Right ventricle myocardium superior (tissue), 1 donor: ENCODE results near the gene LRCOL1. TPM values are rescaled to one million over a fixed set of nuclear protein-coding genes. Genes with fewer than 3 reads are reported as not detected.

Experiments
- ATAC-seq: fragments of 200-7000 bp; cut with Tn5 transposase; one replicate; pipeline ENCODE4 v1.9.1; 2020; ENCODE audit warnings: mild to moderate bottlenecking; ENCODE audit not compliant: poor library complexity
- DNase-seq: peaks from one replicate; pipeline ENCODE4 v3.0.0-alpha.2; 2020
- intact Hi-C: fragments of 100-400 bp; cut with DNase I; formaldehyde crosslinking; loops from one replicate; pipeline ENCODE4 v1.11.2; 2022
- total RNA-seq: library from RNA; stranded (reverse); fragmentation: NEBNext Ultra II Directional; extraction: Animal tissue kit (Norgen Biotek cat#: 25700); gene quantifications from one replicate; pipeline ENCODE4 v1.2.1, GENCODE V29; 2021
- donor health status: DM: no; HTN: yes; CAD: no; lungs with severe emphysema.

The LRCOL1 gene
- total RNA-seq, 1 donor from 2014 or later, result not detected

GRCh38 chr12:132639956-132640520 lies 29.7 kb upstream of the LRCOL1 start:
- no peak for DNase-seq
- no peak for ATAC-seq
- intact Hi-C loops, result loop anchor here (10.0 kb wide), 1 partner anchor 485 kb away; no protein-coding TSS in a partner anchor

DNA sequence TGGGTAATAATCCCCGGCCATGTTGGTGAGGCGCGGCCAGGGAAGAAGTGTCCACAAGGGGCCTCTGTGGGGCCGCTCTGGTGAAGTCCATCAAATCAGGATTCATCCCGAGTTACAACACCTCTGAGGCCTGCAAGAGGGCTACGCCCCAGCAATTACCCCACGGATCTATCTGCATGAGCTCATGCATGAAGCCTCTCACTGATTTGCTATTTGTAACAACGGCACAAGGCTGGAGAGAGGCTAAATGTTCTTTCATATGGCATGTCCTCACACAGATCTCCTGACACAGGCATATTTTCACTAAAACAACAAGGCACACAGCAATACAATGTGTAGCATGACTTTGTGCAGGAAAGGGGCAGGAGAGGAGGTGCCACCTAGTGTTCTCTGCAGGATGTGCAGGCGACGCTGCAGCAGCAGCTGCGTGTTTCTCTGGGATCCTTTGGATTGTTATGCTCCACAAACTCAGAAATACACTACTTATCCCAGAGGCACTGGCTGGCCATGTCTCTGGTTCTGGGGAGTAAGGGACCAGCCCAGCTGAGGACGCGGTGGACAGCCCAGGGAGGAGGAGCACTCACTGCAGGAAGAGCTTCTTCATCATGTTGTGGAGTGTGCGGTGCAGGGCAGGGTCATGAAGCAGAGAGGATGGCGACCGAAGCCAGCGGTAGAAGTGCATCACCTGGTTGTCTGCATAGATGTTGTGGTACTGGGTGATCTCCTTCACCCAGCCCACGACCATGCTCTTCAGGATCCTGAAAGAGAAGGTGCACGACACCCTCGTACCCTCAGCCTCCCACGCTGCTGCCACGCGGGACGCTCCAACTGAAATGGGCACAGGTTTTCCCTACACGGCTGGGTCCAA lies 28.4 kb upstream of the LRCOL1 start:
- peak; percentile 62 for ATAC-seq
- DNase-seq, result no peak
- intact Hi-C loops, result no loop called here

- no peak for DNase-seq
- intact Hi-C loops, result no loop called here
- no peak for ATAC-seq
Measured at GRCh38 chr12:132637811-132638210, 27.4 kb upstream of the LRCOL1 start.

GRCh38 chr12:132635076-132635955 lies 24.9 kb upstream of the LRCOL1 start:
- ATAC-seq (no peak), DNase-seq (no peak)

GRCh38 chr12:132634411-132634990 lies 24.1 kb upstream of the LRCOL1 start:
- intact Hi-C loops, result no loop called here
- ATAC-seq (no peak), DNase-seq (no peak)

More at GRCh38 chr12:132635076-132635955, 24.9 kb upstream of the LRCOL1 start:
- intact Hi-C loops, result no loop called here

DNA sequence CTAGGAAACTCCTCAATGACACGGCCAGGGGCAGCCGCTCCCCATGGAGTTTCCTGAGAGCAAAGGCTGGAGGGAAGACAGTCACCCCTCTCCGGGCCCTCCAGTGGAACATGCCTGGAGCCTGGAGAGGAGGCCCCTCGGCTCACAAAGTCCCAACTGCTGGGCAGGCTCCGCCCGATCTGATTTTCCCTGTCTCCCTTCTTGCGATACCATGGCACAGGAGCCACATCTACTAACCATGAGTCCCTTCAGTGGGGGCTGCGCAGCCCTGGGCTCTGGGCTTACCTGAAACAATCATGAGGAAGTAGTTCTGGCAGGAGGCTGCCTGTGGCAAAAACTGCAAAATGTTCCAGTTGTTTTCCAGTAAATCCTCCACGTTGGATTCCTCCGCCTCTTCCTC lies 23.5 kb upstream of the LRCOL1 start:
- ATAC-seq (no peak), DNase-seq (no peak)
- intact Hi-C loops, result no loop called here

DNA sequence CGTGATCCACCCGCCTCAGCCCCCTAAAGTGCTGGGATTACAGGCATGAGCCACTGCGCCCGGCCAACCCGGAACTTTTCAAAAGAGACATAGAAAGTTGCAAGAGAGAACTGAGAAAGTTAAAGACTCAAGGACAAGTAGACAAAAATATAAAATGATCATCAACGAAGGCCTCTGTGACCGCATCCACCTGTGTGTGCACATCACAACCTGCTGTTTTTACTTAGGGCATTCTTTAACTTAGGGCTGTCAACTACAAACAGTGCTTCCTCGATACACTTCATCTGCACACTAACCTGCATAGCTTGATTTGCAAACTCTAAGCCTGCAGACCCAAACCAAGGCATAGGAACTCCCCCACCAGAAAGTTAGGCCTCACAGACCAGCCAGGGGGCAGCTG lies 23.0 kb upstream of the LRCOL1 start:
- ATAC-seq, result no peak
- intact Hi-C loops, result no loop called here
- no peak for DNase-seq

DNA sequence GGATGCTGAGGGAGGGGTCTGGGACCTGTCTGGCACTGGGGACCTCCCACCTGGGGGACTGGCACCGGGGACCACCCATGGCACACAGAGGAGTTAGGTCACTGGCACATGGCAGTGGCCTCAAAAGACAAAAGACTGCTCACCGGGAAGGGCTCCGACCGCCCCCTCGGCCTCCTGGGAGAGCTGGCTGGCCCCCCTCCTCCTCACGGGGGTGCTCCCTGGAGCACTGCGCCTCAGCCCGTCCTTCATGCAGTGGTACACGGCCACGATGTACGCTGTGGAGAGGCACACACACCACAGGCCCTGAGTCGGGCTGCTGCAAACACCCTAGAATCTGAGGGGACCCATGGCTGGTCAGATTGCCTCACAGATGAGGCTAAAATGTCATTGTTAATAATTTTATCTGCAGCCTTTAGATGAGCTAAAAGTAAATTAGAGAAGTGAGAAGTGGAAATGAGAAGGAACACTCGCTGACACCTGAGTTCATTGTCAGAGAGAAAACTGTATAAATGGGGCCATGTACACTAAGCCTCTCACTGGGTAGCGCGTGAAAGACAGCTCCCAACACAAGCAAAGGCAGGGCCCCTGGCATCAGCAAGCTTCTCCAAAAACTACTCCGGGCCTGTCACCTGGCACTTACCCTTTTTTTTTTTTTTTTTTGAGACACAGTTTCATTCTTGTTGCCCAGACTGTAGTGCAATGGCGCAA lies 22.3 kb upstream of the LRCOL1 start:
- ATAC-seq, result no peak
- no peak for DNase-seq
- intact Hi-C loops, result no loop called here

- DNase-seq, result no peak
- ATAC-seq, result no peak
- intact Hi-C loops, result no loop called here
Measured at GRCh38 chr12:132631666-132632065, 21.3 kb upstream of the LRCOL1 start.

- DNase-seq, result no peak
Measured at GRCh38 chr12:132630672-132631071, 20.3 kb upstream of the LRCOL1 start.

DNA sequence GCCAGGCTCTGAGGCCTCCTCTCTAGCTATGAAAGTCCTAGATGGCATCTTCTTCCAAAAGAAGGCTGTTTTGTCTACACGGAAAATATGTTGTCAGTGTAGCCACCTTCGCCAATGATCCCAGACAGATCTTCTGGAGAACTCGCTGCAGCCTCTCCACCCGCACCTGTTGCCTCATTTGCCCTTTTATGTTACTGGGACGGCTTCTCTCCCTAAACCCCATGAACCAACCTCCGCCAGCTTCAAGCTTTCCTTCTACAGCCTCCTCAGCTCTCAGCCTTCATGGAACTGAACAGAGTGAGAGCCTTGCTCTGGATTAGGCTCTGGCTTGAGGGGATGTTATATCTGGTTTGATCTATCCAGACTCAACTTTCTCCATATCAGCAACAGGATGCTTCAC lies 18.9 kb upstream of the LRCOL1 start:
- intact Hi-C loops, result no loop called here
- ATAC-seq (no peak), DNase-seq (no peak)

More at GRCh38 chr12:132630672-132631071, 20.3 kb upstream of the LRCOL1 start:
- intact Hi-C loops, result no loop called here
- no peak for ATAC-seq

DNA sequence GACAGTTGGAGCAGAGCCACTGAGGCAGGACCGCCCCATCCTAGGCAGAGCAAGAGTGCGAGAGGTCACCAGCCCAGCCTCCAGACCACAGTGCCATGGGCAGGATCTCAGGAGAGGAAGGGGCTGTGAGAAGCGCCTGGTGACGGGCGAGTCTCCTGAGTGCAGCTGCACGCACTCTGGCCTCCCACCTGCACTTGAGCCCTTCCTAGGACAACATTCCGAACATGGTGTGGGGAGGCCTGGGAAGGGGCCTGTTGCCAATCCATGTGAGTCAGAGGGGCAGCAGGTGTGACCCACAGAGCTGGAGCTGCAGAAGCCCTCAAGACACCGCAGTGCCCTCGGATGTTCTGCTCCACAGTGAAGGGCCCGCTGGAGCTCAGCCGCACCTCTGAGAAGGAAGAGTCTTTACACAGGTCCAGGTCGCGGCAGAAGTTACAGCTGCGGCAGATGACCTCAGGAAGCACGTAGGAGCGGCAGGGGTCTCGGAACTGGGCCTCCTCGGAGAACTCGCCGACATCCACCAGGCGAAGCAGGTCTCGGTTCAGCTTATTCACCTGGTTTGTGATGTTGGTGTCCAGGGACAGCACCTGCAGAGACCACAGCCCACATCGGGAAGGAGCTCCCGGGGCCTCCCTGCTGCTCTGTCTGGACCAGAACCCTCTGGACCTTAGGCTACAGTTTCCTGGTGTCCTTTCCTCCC lies 15.5 kb upstream of the LRCOL1 start:
- no peak for ATAC-seq
- DNase-seq, result no peak
- intact Hi-C loops, result no loop called here

DNA sequence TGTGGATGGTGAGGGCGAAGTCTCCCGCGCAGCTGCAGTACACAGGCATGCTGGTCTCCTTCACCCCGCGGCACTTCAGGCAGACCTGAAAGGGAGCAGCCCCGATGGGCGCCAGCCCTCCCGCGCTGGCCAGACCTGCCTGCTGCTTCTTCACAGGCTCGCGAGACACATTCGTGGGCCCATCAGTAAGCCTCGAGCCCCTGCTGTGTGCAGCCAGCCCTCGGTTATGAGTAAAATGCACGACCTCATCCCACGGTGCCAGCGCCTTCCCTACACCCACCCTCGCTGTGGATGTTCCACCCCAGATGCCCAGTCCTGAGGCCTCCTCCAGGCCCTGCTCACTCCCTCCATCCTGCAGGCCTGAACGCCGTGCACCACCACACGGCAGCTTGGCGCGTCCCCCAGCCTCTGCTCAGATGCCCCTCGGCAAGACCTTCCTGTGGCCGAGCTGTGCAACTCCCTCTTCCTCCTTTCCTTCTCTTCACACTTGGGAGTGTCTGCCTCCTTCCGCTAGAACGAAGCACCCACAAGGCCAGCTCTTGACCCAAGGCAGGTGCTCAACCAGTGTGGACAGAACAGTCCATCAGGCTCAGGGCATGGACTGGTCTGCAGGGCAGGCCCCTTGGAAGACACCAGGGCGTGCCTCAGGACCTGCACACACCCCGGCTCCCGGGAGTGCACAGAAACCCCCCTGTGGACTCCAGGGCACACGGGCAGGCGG lies 14.7 kb upstream of the LRCOL1 start:
- intact Hi-C loops, result no loop called here
- no peak for ATAC-seq
- no peak for DNase-seq

DNA sequence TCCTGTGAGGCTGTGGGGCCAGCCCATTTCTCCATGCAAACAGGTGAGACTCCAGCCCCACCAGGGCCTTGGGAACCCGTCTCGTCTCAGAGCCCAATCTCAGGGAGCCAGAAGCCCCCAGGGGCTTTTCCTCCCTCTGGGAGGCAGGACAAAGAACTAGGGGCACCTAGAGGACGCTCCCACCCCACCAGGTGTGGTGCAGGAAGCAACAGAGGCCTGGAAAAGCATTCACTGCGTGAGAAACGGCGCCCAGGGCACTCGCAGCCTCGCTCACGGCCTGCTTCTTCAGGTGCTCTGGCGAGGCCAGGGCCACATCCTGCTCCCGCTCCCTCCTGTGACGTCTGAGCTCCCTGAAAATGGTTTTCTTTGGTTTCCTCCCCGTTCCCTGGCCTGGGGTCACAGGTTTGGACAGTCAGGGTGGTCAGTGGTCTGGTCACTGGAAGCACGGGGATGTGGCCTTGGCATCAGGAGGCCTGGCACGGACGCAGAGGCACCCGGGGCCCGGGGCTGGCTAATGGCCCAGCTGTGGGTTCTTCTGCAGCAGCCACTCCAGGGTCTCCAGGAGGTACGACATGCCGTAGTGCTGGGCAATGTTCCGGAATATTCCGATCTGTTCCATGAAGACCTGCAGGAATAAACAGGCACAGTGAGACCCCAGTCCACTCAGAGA lies 13.9 kb upstream of the LRCOL1 start:
- ATAC-seq, result no peak
- DNase-seq, result no peak
- intact Hi-C loops, result no loop called here

DNA sequence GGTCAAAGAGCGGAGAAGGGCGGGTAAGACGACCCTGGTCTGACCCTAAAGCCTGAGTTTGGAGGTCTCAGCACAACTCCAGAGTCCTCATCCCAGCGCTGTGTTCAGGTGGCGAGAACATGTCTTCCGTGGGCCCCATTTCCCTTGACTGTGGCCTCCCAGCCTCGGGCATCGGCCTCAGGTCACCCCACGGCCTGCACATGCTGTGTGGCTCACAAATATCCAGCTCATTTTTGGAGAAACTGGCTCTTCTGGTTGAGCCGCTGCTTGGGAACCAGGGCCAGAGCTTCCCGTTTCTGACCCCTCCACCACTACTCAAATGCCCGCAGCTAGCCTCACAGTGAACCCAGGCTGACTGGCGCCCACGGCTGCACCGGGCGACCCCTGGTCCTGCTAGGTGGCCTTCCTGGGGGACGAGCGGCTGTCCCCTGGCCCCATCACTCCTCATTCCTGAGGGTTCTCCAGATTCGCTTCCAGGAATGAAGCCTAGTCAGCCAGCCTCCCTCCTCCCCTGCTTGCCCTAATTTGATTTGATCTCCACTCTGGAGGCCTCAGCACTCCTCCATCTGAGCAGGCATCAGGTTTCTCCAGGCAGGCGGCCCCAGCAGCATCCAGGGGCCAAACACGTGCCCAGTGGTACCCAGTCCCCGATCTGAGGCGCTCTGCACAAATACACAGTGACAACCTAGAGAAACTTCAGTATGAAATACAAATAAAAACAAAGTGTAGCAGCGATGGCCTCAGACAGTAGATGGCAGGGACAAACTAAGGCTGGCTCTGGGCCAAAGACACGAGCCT lies 12.9 kb upstream of the LRCOL1 start:
- no peak for ATAC-seq
- intact Hi-C loops, result no loop called here

More for the DNA sequence above, 12.9 kb upstream of the LRCOL1 start:
- DNase-seq, result no peak
